Measurements from ENCODE around the gene STPG3. TPM values are rescaled to one million over a fixed set of nuclear protein-coding genes. Genes with fewer than 3 reads are reported as not detected.
A peak's percentile ranks its signal among the peaks of the same experiment; 100 is the strongest.

The STPG3 gene
- total and polyA plus RNA-seq, 9 of the 15 experiments (the other 6 are each of a cell fraction or from before 2014, with no cell fraction given) = not detected

DNA sequence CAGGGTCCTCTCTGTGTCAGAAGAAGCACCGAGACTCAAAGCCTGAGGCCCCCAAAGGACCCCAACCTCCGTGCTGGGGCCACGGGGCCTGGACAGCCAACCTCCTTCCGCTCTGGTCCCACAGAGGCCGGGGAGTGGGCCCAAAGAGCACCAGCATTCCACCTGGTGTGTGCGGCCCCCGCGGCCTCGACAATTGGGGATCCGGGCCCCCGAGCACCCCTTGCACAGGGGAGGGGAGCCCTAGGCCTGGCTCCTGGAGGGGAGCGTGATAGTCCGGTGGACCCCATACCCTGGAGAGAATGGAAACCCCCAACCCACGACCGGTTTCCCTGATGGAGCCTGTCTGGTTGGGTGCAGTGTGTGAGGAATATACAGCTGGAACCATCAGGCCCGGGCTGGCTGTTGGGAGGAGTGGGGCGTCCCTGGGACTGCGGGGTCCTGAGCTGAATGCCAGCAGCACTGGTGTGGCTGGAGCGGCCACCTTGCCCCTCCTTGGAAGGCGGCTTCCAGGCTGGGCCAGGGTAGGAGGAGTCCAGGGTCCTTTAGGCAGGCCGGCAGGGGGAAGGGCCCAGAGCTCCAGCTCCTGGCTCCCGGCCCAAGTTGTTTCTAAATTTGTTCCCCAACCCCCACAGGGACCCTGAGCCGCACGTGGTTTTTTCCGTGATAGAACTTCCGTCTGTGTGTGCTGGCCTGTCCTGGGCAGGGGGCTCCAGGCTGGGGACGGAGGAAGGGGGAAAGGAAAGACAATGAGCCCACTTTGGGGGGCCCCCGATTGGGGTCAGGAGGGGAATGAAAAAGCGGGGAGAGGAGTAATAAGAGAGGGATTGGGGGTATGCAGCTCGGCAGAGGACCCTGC, 25.6 kb downstream of the STPG3 start (continued):
- no peak for TF ChIP-seq RCOR1 (IDR thresholded peaks at IDR 0.05; ENCODE audit: borderline replicate concordance in 1 of 2, low read depth in 2 of 2, low read length in 2 of 2)
- peak in 1 of 2 experiments; percentile 47; a peak in 2 of 4 replicates for TF ChIP-seq TBL1XR1 (IDR thresholded peaks at IDR 0.05; ENCODE audit: low read length in 2 of 2)
- TF ChIP-seq, protein P1, sequence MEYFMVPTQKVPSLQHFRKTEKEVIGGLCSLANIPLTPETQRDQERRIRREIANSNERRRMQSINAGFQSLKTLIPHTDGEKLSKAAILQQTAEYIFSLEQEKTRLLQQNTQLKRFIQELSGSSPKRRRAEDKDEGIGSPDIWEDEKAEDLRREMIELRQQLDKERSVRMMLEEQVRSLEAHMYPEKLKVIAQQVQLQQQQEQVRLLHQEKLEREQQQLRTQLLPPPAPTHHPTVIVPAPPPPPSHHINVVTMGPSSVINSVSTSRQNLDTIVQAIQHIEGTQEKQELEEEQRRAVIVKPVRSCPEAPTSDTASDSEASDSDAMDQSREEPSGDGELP (CRISPR knock-in tag; IDR thresholded peaks at IDR 0.05; ENCODE audit: borderline replicate concordance) = no peak
- TF ChIP-seq ZNF134 (CRISPR knock-in tag; conservative IDR thresholded peaks at IDR 0.05) = no peak
- TF ChIP-seq DDX20 (tag; IDR thresholded peaks at IDR 0.05; ENCODE audit: low read depth) = no peak
- no peak for TF ChIP-seq PHB (CRISPR knock-in tag; IDR thresholded peaks at IDR 0.05)
- TF ChIP-seq, protein P2, sequence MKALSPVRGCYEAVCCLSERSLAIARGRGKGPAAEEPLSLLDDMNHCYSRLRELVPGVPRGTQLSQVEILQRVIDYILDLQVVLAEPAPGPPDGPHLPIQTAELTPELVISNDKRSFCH (CRISPR knock-in tag; IDR thresholded peaks at IDR 0.05) = no peak
- TF ChIP-seq, protein P2 (tag; IDR thresholded peaks at IDR 0.05) = no peak
- TF ChIP-seq DACH1 (IDR thresholded peaks at IDR 0.05; ENCODE audit: partially characterized antibody) = no peak
- no peak for TF ChIP-seq NCOA6 (IDR thresholded peaks at IDR 0.05)
- TF ChIP-seq BCL6 (CRISPR knock-in tag; IDR thresholded peaks at IDR 0.05) = no peak
- TF ChIP-seq TFAM (CRISPR knock-in tag; conservative IDR thresholded peaks at IDR 0.05) = no peak
- no peak for TF ChIP-seq MECOM (CRISPR knock-in tag; IDR thresholded peaks at IDR 0.05)
- no peak for TF ChIP-seq ETV5 (CRISPR knock-in tag; IDR thresholded peaks at IDR 0.05; ENCODE audit: low read depth)
- TF ChIP-seq, protein P3, sequence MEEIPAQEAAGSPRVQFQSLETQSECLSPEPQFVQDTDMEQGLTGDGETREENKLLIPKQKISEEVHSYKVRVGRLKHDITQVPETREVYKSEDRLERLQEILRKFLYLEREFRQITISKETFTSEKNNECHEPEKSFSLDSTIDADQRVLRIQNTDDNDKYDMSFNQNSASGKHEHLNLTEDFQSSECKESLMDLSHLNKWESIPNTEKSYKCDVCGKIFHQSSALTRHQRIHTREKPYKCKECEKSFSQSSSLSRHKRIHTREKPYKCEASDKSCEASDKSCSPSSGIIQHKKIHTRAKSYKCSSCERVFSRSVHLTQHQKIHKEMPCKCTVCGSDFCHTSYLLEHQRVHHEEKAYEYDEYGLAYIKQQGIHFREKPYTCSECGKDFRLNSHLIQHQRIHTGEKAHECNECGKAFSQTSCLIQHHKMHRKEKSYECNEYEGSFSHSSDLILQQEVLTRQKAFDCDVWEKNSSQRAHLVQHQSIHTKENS (CRISPR knock-in tag; IDR thresholded peaks at IDR 0.05) = no peak
- TF ChIP-seq, protein P4, sequence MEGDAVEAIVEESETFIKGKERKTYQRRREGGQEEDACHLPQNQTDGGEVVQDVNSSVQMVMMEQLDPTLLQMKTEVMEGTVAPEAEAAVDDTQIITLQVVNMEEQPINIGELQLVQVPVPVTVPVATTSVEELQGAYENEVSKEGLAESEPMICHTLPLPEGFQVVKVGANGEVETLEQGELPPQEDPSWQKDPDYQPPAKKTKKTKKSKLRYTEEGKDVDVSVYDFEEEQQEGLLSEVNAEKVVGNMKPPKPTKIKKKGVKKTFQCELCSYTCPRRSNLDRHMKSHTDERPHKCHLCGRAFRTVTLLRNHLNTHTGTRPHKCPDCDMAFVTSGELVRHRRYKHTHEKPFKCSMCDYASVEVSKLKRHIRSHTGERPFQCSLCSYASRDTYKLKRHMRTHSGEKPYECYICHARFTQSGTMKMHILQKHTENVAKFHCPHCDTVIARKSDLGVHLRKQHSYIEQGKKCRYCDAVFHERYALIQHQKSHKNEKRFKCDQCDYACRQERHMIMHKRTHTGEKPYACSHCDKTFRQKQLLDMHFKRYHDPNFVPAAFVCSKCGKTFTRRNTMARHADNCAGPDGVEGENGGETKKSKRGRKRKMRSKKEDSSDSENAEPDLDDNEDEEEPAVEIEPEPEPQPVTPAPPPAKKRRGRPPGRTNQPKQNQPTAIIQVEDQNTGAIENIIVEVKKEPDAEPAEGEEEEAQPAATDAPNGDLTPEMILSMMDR (IDR thresholded peaks at IDR 0.05 in 2 of 3, conservative IDR thresholded peaks at IDR 0.05 in 1 of 3; ENCODE audit: insufficient read depth in 2 of 3, low read depth in 1 of 3, low read length in 3 of 3) = no peak
- TF ChIP-seq, protein P5, sequence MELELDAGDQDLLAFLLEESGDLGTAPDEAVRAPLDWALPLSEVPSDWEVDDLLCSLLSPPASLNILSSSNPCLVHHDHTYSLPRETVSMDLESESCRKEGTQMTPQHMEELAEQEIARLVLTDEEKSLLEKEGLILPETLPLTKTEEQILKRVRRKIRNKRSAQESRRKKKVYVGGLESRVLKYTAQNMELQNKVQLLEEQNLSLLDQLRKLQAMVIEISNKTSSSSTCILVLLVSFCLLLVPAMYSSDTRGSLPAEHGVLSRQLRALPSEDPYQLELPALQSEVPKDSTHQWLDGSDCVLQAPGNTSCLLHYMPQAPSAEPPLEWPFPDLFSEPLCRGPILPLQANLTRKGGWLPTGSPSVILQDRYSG (tag; conservative IDR thresholded peaks at IDR 0.05; ENCODE audit: low read depth) = no peak
- TF ChIP-seq ZNF586 (CRISPR knock-in tag; conservative IDR thresholded peaks at IDR 0.05) = no peak
- TF ChIP-seq CBX2 (IDR thresholded peaks at IDR 0.05; ENCODE audit: insufficient read depth, low read length, poor library complexity, severe bottlenecking) = no peak
- TF ChIP-seq MBD2 (IDR thresholded peaks at IDR 0.05; ENCODE audit: borderline replicate concordance, low read depth) = no peak
- no peak for TF ChIP-seq RBFOX2 (IDR thresholded peaks at IDR 0.05; ENCODE audit: low read depth, low read length)
- TF ChIP-seq THRAP3 (IDR thresholded peaks at IDR 0.05; ENCODE audit: borderline replicate concordance) = no peak
- no peak for TF ChIP-seq OTX1 (CRISPR knock-in tag; IDR thresholded peaks at IDR 0.05)
- no peak for TF ChIP-seq KLF10 (CRISPR knock-in tag; IDR thresholded peaks at IDR 0.05)
